Prostate gland (tissue), 2 donors: ENCODE data around the gene TENT5C. TPM values are rescaled to one million over a fixed set of nuclear protein-coding genes. Genes with fewer than 3 reads are reported as not detected.

ENCODE experiments used
- DNase-seq: peaks from one replicate; pipeline ENCODE4 v3.0.0-alpha.2; 2019; ENCODE audit warnings: low spot score
- H3K27ac ChIP-seq, 2 donors: fragments of 200-600 bp; sonication (generic); 2 replicates each; pipeline ENCODE4 v1.5.1; 2017 to 2019
- H3K27me3 ChIP-seq: fragments of 200-600 bp; sonication (generic); replicated peaks from 2 replicates; pipeline ENCODE4 v1.5.1; 2019; ENCODE audit not compliant: insufficient read depth
- H3K36me3 ChIP-seq, 2 donors: fragments of 200-600 bp; sonication (generic); 1 replicate in 1 of 2; 2 replicates in 1 of 2; pipeline versions ENCODE4 v1.5.1 to v1.8.1; 2017 to 2019
- H3K4me1 ChIP-seq: fragments of 200-600 bp; sonication (generic); replicated peaks from 2 replicates; pipeline ENCODE4 v1.5.1; 2019
- H3K4me3 ChIP-seq, 2 donors: fragments of 200-600 bp; sonication (generic); 2 replicates each; pipeline ENCODE4 v1.5.1; 2017 to 2019
- H3K9me3 ChIP-seq: fragments of 200-600 bp; sonication (generic); 2 replicates; pipeline ENCODE4 v1.5.1; 2017
- CTCF ChIP-seq, 4 experiments: fragments of 200-600 bp in 2 of 4; fragments of 450-650 bp in 2 of 4; sonication (generic) in 2 of 4; IDR thresholded peaks; 1 replicate in 3 of 4; 2 replicates in 1 of 4; pipeline ENCODE4 v1.5.1; 2016 to 2019; ENCODE audit warnings: antibody characterized with exemption in 4 of 4, mild to moderate bottlenecking in 2 of 4, moderate library complexity in 2 of 4
- POLR2A ChIP-seq: fragments of 450-650 bp; IDR thresholded peaks from one replicate; pipeline ENCODE4 v1.6.1; 2016; ENCODE audit warnings: antibody characterized with exemption, mild to moderate bottlenecking
- POLR2AphosphoS5 ChIP-seq: sonication (generic); formaldehyde crosslinking; IDR thresholded peaks from one replicate; pipeline ENCODE4 v1.6.1; 2017; ENCODE audit warnings: antibody characterized with exemption
- WGBS: methylation state at CpG from one replicate; pipeline ENCODE4 v1.1.5; 2018; 5-methylcytosine and 5-hydroxymethylcytosine counted together
- intact Hi-C: fragments of 100-400 bp; cut with DNase I; formaldehyde crosslinking; loops from one replicate; pipeline ENCODE4 v1.14.2; 2022
- total RNA-seq, 2 donors: library from RNA; depleted of rRNA; stranded (reverse); fragments of >200 nt; gene quantifications; one replicate each; pipeline ENCODE4 v1.1.0, GENCODE V29; 2016

Gene TENT5C
- total RNA-seq, 2 donors from 2014 or later, result 23.1 to 28.7 TPM

GRCh38 chr1:117559985-117560384 is 45.9 kb upstream of the TENT5C start:
- DNase-seq, result no peak
- Histone ChIP-seq H3K9me3 (no peaks in the 10 kb centered on the region), H3K36me3 (no peaks in the 10 kb centered on the region), H3K4me3 (no peak overlapping the region), H3K27me3 (no peaks in the 10 kb centered on the region), H3K27ac (no peak overlapping the region), H3K4me1 (peaks cover 7% of the 10 kb centered on the region)
- WGBS, result 86% methylated on average over 3 of the region's 3 CpGs
- TF ChIP-seq POLR2AphosphoS5 (no peak), POLR2A (no peak), CTCF (IDR thresholded peaks at IDR 0.05) (no peak)
- intact Hi-C loops, result no loop called here

- intact Hi-C loops, result no loop called here
- DNase-seq, result no peak
Measured at GRCh38 chr1:117561071-117561470, 44.8 kb upstream of the TENT5C start.

GRCh38 chr1:117561551-117561950 is 44.3 kb upstream of the TENT5C start:
- H3K27me3 ChIP-seq, result no peaks in the 10 kb centered on the region
- no peaks in the 10 kb centered on the region for H3K36me3 ChIP-seq
- H3K9me3 ChIP-seq, result no peaks in the 10 kb centered on the region
- H3K27ac ChIP-seq, result no peak overlapping the region
- H3K4me1 ChIP-seq, result peaks cover 7% of the 10 kb centered on the region
- WGBS, result 72% methylated on average over 2 of the region's 2 CpGs
- intact Hi-C loops, result no loop called here
- no peak overlapping the region for H3K4me3 ChIP-seq
- no peak for DNase-seq
- TF ChIP-seq POLR2AphosphoS5, result no peak
- TF ChIP-seq CTCF (IDR thresholded peaks at IDR 0.05), result no peak
- no peak for TF ChIP-seq POLR2A

More at GRCh38 chr1:117561071-117561470, 44.8 kb upstream of the TENT5C start:
- TF ChIP-seq POLR2A, result no peak
- TF ChIP-seq POLR2AphosphoS5, result no peak
- no peak for TF ChIP-seq CTCF (IDR thresholded peaks at IDR 0.05)
- H3K9me3 ChIP-seq, result no peaks in the 10 kb centered on the region
- WGBS, result 100% methylated on average over 2 of the region's 2 CpGs
- no peak overlapping the region for H3K4me3 ChIP-seq
- H3K27ac ChIP-seq, result no peak overlapping the region
- peaks cover 7% of the 10 kb centered on the region for H3K4me1 ChIP-seq
- no peaks in the 10 kb centered on the region for H3K27me3 ChIP-seq
- H3K36me3 ChIP-seq, result no peaks in the 10 kb centered on the region

- WGBS, result 39% methylated on average over 9 of the region's 9 CpGs
- intact Hi-C loops, result no loop called here
- H3K4me1 ChIP-seq, result peaks cover 7% of the 10 kb centered on the region
- no peak overlapping the region for H3K4me3 ChIP-seq
- no peaks in the 10 kb centered on the region for H3K27me3 ChIP-seq
- H3K36me3 ChIP-seq, result no peaks in the 10 kb centered on the region
- no peaks in the 10 kb centered on the region for H3K9me3 ChIP-seq
- no peak for TF ChIP-seq CTCF (IDR thresholded peaks at IDR 0.05)
- TF ChIP-seq POLR2AphosphoS5, result peak; percentile 74
- no peak for TF ChIP-seq POLR2A
- H3K27ac ChIP-seq, result peak overlapping the region; percentile 13 to 65
- DNase-seq, result peak; percentile 88
Measured at GRCh38 chr1:117562581-117563491, 43.0 kb upstream of the TENT5C start.

GRCh38 chr1:117563492-117563875 is 42.4 kb upstream of the TENT5C start:
- Histone ChIP-seq H3K9me3 (no peaks in the 10 kb centered on the region), H3K27me3 (no peaks in the 10 kb centered on the region), H3K36me3 (no peaks in the 10 kb centered on the region), H3K27ac (peak overlapping the region; percentile 13 to 65), H3K4me3 (no peak overlapping the region), H3K4me1 (peaks cover 7% of the 10 kb centered on the region)
- WGBS, result 61% methylated on average over 4 of the region's 4 CpGs
- no peak for TF ChIP-seq CTCF (IDR thresholded peaks at IDR 0.05)
- no peak for TF ChIP-seq POLR2A
- TF ChIP-seq POLR2AphosphoS5, result no peak
- DNase-seq, result no peak
- intact Hi-C loops, result no loop called here
